GM19023 (cell line): ENCODE measurements around the gene EDEM1.

ENCODE experiments used
- ATAC-seq: cut with Tn5 transposase; IDR thresholded peaks from one replicate; pipeline ENCODE4 v1.9.1; 2021; ENCODE audit warnings: mild to moderate bottlenecking, moderate library complexity; ENCODE audit not compliant: unreplicated experiment

The EDEM1 gene

DNA sequence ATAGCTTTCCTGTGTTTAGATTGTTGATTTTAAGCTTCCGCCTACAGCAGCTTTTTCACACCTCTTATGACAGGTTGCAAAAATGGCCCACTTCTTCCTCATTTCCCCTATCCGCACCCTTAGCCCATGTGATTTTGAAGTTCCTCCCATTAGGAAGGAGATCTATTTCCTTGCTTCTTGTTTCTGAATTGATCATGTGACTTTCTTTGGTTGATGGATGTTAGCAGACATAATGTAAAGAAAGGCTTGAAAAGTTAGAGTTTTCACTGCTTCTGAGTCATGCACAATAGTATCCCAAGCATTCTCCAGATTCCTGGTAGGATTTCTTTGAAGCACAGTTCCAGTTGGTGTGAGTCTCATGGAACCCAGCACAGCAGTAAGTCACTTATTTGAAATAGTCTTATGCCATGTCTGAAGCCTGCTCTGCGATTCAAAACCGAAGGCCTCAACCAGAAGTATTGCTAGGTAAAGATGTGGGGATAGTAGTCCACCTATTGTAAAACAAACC lies 76.6 kb downstream of the EDEM1 start:
- no peak for ATAC-seq

DNA sequence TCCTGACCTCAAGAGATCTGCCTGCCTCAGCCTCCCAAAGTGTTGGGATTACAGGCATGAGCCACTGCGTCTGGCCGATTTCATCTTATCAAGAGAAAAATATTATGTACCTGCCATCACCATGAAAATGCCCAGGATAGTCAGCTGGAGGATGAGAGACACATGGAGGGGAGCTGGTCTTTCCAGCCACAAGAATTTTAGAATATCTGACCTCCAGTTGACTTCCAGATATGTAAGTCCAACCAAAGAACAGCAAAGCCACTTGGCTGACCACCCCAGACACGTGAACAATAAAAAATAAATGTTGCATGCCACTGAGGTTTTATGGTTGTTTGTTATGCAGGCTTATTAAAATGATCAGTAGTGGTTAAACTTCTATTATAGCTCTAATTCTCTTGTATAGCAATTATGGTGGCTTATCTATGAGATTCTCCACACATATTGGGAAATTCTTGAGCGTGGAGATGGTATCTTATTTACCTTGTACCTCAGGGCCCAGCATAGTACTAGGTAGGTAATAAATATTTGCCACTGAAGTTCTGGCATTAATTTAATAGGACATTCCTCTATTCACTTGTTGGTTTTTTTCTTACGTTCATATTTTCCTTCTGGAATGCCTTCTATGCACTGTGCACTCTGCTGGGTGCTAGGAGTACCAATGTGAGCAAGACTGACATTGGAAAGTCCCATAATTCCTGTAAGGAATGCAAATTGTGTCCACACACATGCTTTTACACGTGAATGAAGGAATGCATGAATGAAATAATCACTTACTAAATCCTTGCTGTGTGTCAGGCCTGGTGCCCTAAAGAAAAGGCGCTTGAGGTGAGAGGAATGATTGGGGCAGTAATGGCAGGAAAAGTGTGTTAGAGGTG lies 77.6 kb downstream of the EDEM1 start:
- no peak for ATAC-seq

DNA sequence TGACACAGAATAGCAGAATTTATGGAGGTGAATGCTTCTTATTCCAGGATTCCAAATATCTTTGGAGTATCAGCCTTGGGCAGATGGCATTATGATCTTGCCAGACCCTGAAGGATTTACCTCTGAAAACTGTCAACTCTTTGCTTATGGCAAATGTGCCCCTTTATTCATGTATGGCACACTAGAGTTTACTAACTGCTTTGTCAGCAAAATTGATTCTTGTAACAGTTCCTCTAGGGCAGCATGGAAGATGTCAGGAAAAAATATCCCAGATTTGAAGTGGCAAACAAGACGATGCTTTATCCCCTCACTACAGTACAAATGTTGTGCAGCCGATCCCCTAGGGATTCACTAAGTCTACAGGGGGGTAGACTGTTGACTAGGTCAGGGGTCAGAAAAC lies 79.7 kb downstream of the EDEM1 start:
- ATAC-seq, result no peak

DNA sequence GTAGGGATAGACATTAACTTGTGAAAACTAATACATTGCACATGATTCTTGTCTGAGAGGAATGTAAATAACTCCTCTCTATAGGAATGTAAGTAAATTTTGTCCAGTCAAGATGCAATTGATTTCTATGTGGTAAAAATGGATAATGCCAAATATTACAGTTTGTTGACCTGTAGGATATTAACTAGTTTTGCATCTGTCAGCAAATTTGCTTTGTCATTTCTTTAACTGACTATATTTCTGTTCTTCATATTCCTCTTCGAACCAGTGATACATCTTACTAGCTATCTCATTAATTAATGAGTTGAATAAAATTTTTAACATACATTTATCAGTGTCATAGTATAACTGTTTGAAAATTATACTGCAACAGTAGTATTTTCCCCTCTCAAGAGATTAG lies 80.4 kb downstream of the EDEM1 start:
- ATAC-seq, result no peak
